Heart left ventricle (tissue), 16 donors: Measurements from ENCODE around the gene AP3S1. TPM values are rescaled to one million over a fixed set of nuclear protein-coding genes. Genes with fewer than 3 reads are reported as not detected.

ENCODE experiments used
- ATAC-seq, 4 donors: fragments of 200-7000 bp; cut with Tn5 transposase; one replicate each; pipeline ENCODE4 v1.9.1; 2020 to 2022; ENCODE audit warnings: moderate library complexity in 4 of 4, mild to moderate bottlenecking in 3 of 4, moderate number of reproducible peaks in 1 of 4
- DNase-seq, 5 donors: peaks; one replicate each; pipeline ENCODE4 v3.0.0-alpha.2; 2020
- H3K27ac ChIP-seq, 12 donors: fragments of 200-600 bp; sonication (generic) in 4 of 12; one replicate each; pipeline versions ENCODE4 v1.5.0 to v1.8.0; 2016 to 2022; ENCODE audit warnings: mild to moderate bottlenecking in 2 of 12
- H3K27me3 ChIP-seq, 9 donors: fragments of 200-600 bp; sonication (generic) in 2 of 9; one replicate each; pipeline versions ENCODE4 v1.5.1 to v1.8.0; 2016 to 2022; ENCODE audit warnings: mild to moderate bottlenecking in 3 of 9
- H3K36me3 ChIP-seq, 9 donors: fragments of 200-600 bp; sonication (generic) in 2 of 9; one replicate each; pipeline versions ENCODE4 v1.5.0 to v1.8.0; 2018 to 2022; ENCODE audit warnings: mild to moderate bottlenecking in 2 of 9
- H3K4me1 ChIP-seq, 12 donors: fragments of 200-600 bp; sonication (generic) in 4 of 12; one replicate each; pipeline versions ENCODE4 v1.5.0 to v1.8.0; 2016 to 2022; ENCODE audit warnings: mild to moderate bottlenecking in 3 of 12
- H3K4me3 ChIP-seq, 12 donors: fragments of 200-600 bp; sonication (generic) in 4 of 12; one replicate each; pipeline versions ENCODE4 v1.5.0 to v1.8.0; 2017 to 2022; ENCODE audit warnings: mild to moderate bottlenecking in 9 of 12, moderate library complexity in 4 of 12
- H3K9me3 ChIP-seq, 12 donors: fragments of 200-600 bp; sonication (generic) in 4 of 12; one replicate each; pipeline versions ENCODE4 v1.5.0 to v1.8.0; 2016 to 2022; ENCODE audit warnings: mild to moderate bottlenecking in 1 of 12
- POLR2A ChIP-seq, 2 donors: fragments of 450-650 bp; IDR thresholded peaks; one replicate each; pipeline ENCODE4 v1.6.1; 2017; ENCODE audit warnings: antibody characterized with exemption in 2 of 2, mild to moderate bottlenecking in 2 of 2, moderate library complexity in 2 of 2
- whole genome bisulfite sequencing, 4 donors: extraction: QIAGEN DNeasy Blood & Tissue Kit in 2 of 4; methylation state at CpG; one replicate each; pipeline versions ENCODE4 v1.1.5 to v1.1.7; 2013 to 2018; 5-methylcytosine and 5-hydroxymethylcytosine counted together
- intact Hi-C, 10 donors: fragments of 100-400 bp; cut with DNase I; formaldehyde crosslinking; loops; one replicate each; pipeline versions ENCODE4 v1.11.1 to v1.14.2; 2022
- polyA plus RNA-seq, 2 donors: library from polyadenylated mRNA; stranded (reverse); fragments of 200-250 nt; gene quantifications; one replicate each; pipeline ENCODE4 v1.2.3, GENCODE V29; 2013
- total RNA-seq, 9 donors: library from RNA; depleted of rRNA in 2 of 9; stranded (reverse); fragments of >200 nt in 2 of 9; fragmentation: NEBNext Ultra II Directional in 3 of 9; extraction: Animal tissue kit (Norgen Biotek cat#: 25700) in 3 of 9; gene quantifications; one replicate each; pipeline versions ENCODE4 v1.1.0 to v1.2.4, GENCODE V29; 2016 to 2023
- TF ChIP-seq, protein P1 (sequence below), 12 donors: fragments of 200-600 bp; sonication (generic) in 4 of 12; IDR thresholded peaks; one replicate each; pipeline versions ENCODE4 v1.5.0 to v1.8.0; 2018 to 2022; ENCODE audit warnings: antibody characterized with exemption in 12 of 12, mild to moderate bottlenecking in 5 of 12
- donor health status: ischemic (EF 13 %, LVEDD 7.1; RV severe dilation, severe dysfunction).
- donor health status: healthy with polysubstance abuse.
- donor health status: DM: no; HTN: yes; CAD: no.
- donor health status: DM: no; HTN: no; CAD: no.
- donor health status: ischemic (EF 25% LVEDD 6.9; RV normal size, moderate dysfunction).
- donor health status: ischemic (EF 25% LVEDD 5.7; RV mildly dilated, moderate dysfunction).
- donor health status: healthy.
- donor health status: DM: yes; HTN: yes; CAD: no.
- donor health status: ischemic (EF 35%, LVEDD 5.7; RV mildly dilated, moderate dysfunction).
- donor health status: nonischemic (EF 11% LVEDD 7.7; RV severe dilation, severe dysfunction).
- donor health status: DM: yes; HTN: yes; CAD: no.
- donor health status: PGD.
- donor health status: ischemic (EF 29% LVEDD 5.4; RV normal size, mild dysfunction).
- donor health status: nonischemic (EF 23%, LVEDD 6.1; RV moderate dilation, normal function).

AP3S1 gene
- total and polyA plus RNA-seq, 11 donors: 20.3 to 56.4 (median 46.4) TPM

- Histone ChIP-seq H3K9me3 (peaks cover 0 to 9% (median 0%) of the 10 kb centered on the region in 12 donors), H3K4me1 (no peaks in the 10 kb centered on the region), H3K4me3 (no peak overlapping the region), H3K27me3 (no peaks in the 10 kb centered on the region), H3K27ac (no peak overlapping the region), H3K36me3 (no peaks in the 10 kb centered on the region)
- intact Hi-C loops: no loop called here
- WGBS, 4 donors: 62 to 73% (median 66%) methylated on average over 4 of the region's 4 CpGs
- ATAC-seq (no peak), DNase-seq (no peak)
- TF ChIP-seq, protein P1, sequence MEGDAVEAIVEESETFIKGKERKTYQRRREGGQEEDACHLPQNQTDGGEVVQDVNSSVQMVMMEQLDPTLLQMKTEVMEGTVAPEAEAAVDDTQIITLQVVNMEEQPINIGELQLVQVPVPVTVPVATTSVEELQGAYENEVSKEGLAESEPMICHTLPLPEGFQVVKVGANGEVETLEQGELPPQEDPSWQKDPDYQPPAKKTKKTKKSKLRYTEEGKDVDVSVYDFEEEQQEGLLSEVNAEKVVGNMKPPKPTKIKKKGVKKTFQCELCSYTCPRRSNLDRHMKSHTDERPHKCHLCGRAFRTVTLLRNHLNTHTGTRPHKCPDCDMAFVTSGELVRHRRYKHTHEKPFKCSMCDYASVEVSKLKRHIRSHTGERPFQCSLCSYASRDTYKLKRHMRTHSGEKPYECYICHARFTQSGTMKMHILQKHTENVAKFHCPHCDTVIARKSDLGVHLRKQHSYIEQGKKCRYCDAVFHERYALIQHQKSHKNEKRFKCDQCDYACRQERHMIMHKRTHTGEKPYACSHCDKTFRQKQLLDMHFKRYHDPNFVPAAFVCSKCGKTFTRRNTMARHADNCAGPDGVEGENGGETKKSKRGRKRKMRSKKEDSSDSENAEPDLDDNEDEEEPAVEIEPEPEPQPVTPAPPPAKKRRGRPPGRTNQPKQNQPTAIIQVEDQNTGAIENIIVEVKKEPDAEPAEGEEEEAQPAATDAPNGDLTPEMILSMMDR (IDR thresholded peaks at IDR 0.05): no peak
- TF ChIP-seq POLR2A (IDR thresholded peaks at IDR 0.05): no peak
Observed at GRCh38 chr5:115939059-115939458, 97.3 kb downstream of the AP3S1 start.

- intact Hi-C loops: no loop called here
- WGBS, 4 donors: 66 to 78% (median 72%) methylated on average over 3 to 4 of the region's 4 CpGs
- Histone ChIP-seq H3K27ac (no peak overlapping the region), H3K9me3 (peaks cover 0 to 9% (median 0%) of the 10 kb centered on the region in 12 donors), H3K27me3 (no peaks in the 10 kb centered on the region), H3K36me3 (no peaks in the 10 kb centered on the region), H3K4me3 (no peak overlapping the region), H3K4me1 (no peaks in the 10 kb centered on the region)
- ATAC-seq (peak in 3 of 4 donors; percentile 11 to 72 (median 71)), DNase-seq (no peak)
- no peak for TF ChIP-seq POLR2A (IDR thresholded peaks at IDR 0.05)
- TF ChIP-seq, protein P1 (IDR thresholded peaks at IDR 0.05): no peak
Observed at GRCh38 chr5:115940080-115940810, 98.5 kb downstream of the AP3S1 start.

DNA sequence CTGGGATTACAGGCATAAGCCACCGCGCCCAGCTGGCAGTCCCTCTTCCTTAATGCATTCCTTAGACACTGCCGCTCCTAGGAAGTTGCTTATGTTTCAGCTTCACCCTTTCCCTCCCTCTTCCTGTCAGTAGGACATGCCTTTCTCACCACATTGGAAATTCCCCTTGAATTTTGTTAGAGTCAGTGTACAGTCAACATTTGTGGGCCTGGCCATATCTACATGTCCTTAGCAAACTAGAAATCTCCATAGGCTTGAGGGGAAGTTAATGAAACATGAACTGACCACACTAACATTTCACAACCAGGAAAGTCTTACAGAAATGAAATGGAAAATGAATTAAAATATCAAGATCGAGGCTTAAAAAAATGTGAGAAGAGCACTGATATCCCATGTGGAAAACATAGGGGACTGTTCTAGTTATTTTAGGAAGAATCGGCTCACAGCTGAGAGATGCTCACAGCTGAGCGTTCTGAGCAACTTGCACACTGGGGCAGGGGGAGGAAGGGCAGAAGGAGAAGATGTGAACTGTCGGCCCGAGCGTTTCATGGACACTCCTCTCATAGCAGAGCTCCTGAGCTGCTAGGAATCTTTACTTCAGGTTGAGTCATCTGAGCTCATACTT lies 99.4 kb downstream of the AP3S1 start:
- TF ChIP-seq, protein P1 (IDR thresholded peaks at IDR 0.05): no peak
- H3K27ac ChIP-seq: no peak overlapping the region
- DNase-seq: no peak

DNA sequence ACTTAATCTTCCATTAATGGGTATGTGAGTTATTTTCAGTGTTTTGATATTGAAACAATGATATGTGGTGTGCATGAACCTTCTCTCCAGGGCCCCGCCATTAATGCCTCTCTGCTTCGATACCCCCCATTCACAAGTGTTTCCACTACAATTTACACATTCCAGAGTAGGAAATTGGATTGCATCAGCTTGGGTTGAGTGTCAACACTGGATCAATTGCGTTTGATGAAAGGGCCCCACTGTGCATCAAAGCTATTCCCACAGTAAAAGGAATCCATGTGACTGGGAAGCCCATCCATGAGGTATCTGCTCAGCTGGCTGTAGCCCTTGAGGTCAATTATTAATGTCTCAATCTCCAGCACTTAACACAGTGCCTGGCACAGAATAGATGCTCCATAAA lies 102.8 kb downstream of the AP3S1 start:
- no peak for TF ChIP-seq POLR2A (IDR thresholded peaks at IDR 0.05)
- TF ChIP-seq, protein P1 (IDR thresholded peaks at IDR 0.05): no peak
- H3K36me3 ChIP-seq: no peaks in the 10 kb centered on the region
- H3K27ac ChIP-seq: no peak overlapping the region
- H3K4me3 ChIP-seq: no peak overlapping the region
- no peaks in the 10 kb centered on the region for H3K4me1 ChIP-seq
- ATAC-seq (no peak), DNase-seq (no peak)
- no peaks in the 10 kb centered on the region for H3K27me3 ChIP-seq
- H3K9me3 ChIP-seq: peaks cover 0 to 9% (median 0%) of the 10 kb centered on the region in 12 donors
- 82 to 91% (median 88%) methylated on average over 3 of the region's 3 CpGs for WGBS, 4 donors
- intact Hi-C loops: no loop called here

More for the DNA sequence above, 99.4 kb downstream of the AP3S1 start:
- ATAC-seq: peak in 1 of 4 donors; percentile 31
- Histone ChIP-seq H3K36me3 (no peaks in the 10 kb centered on the region), H3K4me3 (no peak overlapping the region), H3K4me1 (no peaks in the 10 kb centered on the region), H3K27me3 (no peaks in the 10 kb centered on the region), H3K9me3 (peaks cover 0 to 9% (median 0%) of the 10 kb centered on the region in 12 donors)
- WGBS, 4 donors: 75 to 87% (median 81%) methylated on average over 9 of the region's 9 CpGs
- intact Hi-C loops: no loop called here
